Breast epithelium (tissue), 4 donors: Measurements from ENCODE around the gene CHD9. TPM values are rescaled to one million over a fixed set of nuclear protein-coding genes. Genes with fewer than 3 reads are reported as not detected.

Experiments
- DNase-seq, 2 donors: peaks; one replicate each; pipeline ENCODE4 v3.0.0-alpha.2; 2019; ENCODE audit warnings: low spot score in 2 of 2
- H3K27ac ChIP-seq, 2 donors: fragments of 200-600 bp; sonication (generic) in 1 of 2; one replicate each; pipeline ENCODE4 v1.5.1; 2016 to 2019; ENCODE audit warnings: mild to moderate bottlenecking in 1 of 2
- H3K27me3 ChIP-seq, 2 donors: fragments of 200-600 bp; sonication (generic) in 1 of 2; one replicate each; pipeline versions ENCODE4 v1.5.1 to v1.6.0; 2017 to 2019; ENCODE audit warnings: control low read depth in 1 of 2, mild to moderate bottlenecking in 1 of 2
- H3K36me3 ChIP-seq: fragments of 200-600 bp; one replicate; pipeline ENCODE4 v1.5.1; 2019
- H3K4me1 ChIP-seq, 2 donors: fragments of 200-600 bp; sonication (generic); one replicate each; pipeline ENCODE4 v1.5.1; 2016 to 2019; ENCODE audit warnings: control low read depth in 1 of 2
- H3K4me3 ChIP-seq, 3 donors: fragments of 200-600 bp; sonication (generic); 1 replicate in 2 of 3; 2 replicates in 1 of 3; pipeline ENCODE4 v1.5.1; 2016 to 2019; ENCODE audit warnings: mild to moderate bottlenecking in 3 of 3, moderate library complexity in 2 of 3
- H3K9me3 ChIP-seq, 2 donors: fragments of 200-600 bp; sonication (generic) in 1 of 2; one replicate each; pipeline ENCODE4 v1.5.1; 2016 to 2019; ENCODE audit warnings: control low read depth in 1 of 2
- CTCF ChIP-seq, 3 donors: fragments of 450-650 bp; IDR thresholded peaks; one replicate each; pipeline ENCODE4 v1.5.1; 2016 to 2017; ENCODE audit warnings: antibody characterized with exemption in 3 of 3, mild to moderate bottlenecking in 3 of 3, moderate library complexity in 3 of 3
- POLR2A ChIP-seq: fragments of 450-650 bp; IDR thresholded peaks from one replicate; pipeline ENCODE4 v1.6.1; 2016; ENCODE audit warnings: antibody characterized with exemption, mild to moderate bottlenecking, moderate library complexity
- POLR2AphosphoS5 ChIP-seq, 3 donors: sonication (generic); formaldehyde crosslinking; IDR thresholded peaks; one replicate each; pipeline ENCODE4 v1.6.1; 2017; ENCODE audit warnings: antibody characterized with exemption in 3 of 3
- intact Hi-C: fragments of 100-400 bp; cut with DNase I; formaldehyde crosslinking; loops from one replicate; pipeline ENCODE4 v1.15.1; 2023; ENCODE audit warnings: low total_unique reads
- total RNA-seq, 3 donors: library from RNA; depleted of rRNA; stranded (reverse); fragments of >200 nt; gene quantifications; one replicate each; pipeline ENCODE4 v1.1.0, GENCODE V29; 2016

CHD9 gene
- total RNA-seq, 3 donors from 2014 or later: 93.8 to 160 (median 158) TPM

- Histone ChIP-seq H3K36me3 (no peaks in the 10 kb centered on the region), H3K27ac (peak overlapping the region; percentile 26 to 66), H3K4me3 (no peak overlapping the region), H3K4me1 (peaks cover 0 to 12% of the 10 kb centered on the region in 2 donors), H3K27me3 (no peaks in the 10 kb centered on the region), H3K9me3 (no peaks in the 10 kb centered on the region)
- TF ChIP-seq CTCF (IDR thresholded peaks at IDR 0.05) (no peak), POLR2A (no peak), POLR2AphosphoS5 (IDR thresholded peaks at IDR 0.05) (no peak)
- intact Hi-C loops: no loop called here
- DNase-seq: no peak
Measured at GRCh38 chr16:53061701-53062159, 6.9 kb downstream of the CHD9 start.

GRCh38 chr16:53064081-53064578 lies 9.3 kb downstream of the CHD9 start:
- Histone ChIP-seq H3K27me3 (no peaks in the 10 kb centered on the region), H3K9me3 (no peaks in the 10 kb centered on the region), H3K4me1 (peaks cover 0 to 12% of the 10 kb centered on the region in 2 donors), H3K4me3 (no peak overlapping the region), H3K27ac (peak overlapping the region in 1 of 2 donors; percentile 62), H3K36me3 (no peaks in the 10 kb centered on the region)
- TF ChIP-seq POLR2AphosphoS5 (IDR thresholded peaks at IDR 0.05) (no peak), POLR2A (no peak), CTCF (IDR thresholded peaks at IDR 0.05) (no peak)
- intact Hi-C loops: no loop called here
- no peak for DNase-seq

- H3K36me3 ChIP-seq: no peaks in the 10 kb centered on the region
- DNase-seq: no peak
- intact Hi-C loops: no loop called here
- no peak for TF ChIP-seq POLR2A
- no peak for TF ChIP-seq POLR2AphosphoS5 (IDR thresholded peaks at IDR 0.05)
- no peak for TF ChIP-seq CTCF (IDR thresholded peaks at IDR 0.05)
- H3K4me1 ChIP-seq: peaks cover 0 to 12% of the 10 kb centered on the region in 2 donors
- H3K4me3 ChIP-seq: no peak overlapping the region
- H3K9me3 ChIP-seq: no peaks in the 10 kb centered on the region
- peak overlapping the region; percentile 50 to 62 for H3K27ac ChIP-seq
- H3K27me3 ChIP-seq: no peaks in the 10 kb centered on the region
Measured at GRCh38 chr16:53065461-53066061, 10.8 kb downstream of the CHD9 start.

- DNase-seq: no peak
- Histone ChIP-seq H3K9me3 (no peaks in the 10 kb centered on the region), H3K36me3 (no peaks in the 10 kb centered on the region), H3K4me1 (no peaks in the 10 kb centered on the region), H3K4me3 (no peak overlapping the region), H3K27me3 (no peaks in the 10 kb centered on the region), H3K27ac (peak overlapping the region; percentile 17 to 48)
- TF ChIP-seq CTCF (IDR thresholded peaks at IDR 0.05) (no peak), POLR2A (no peak), POLR2AphosphoS5 (IDR thresholded peaks at IDR 0.05) (no peak)
- intact Hi-C loops: no loop called here
Measured at GRCh38 chr16:53067675-53068074, 12.9 kb downstream of the CHD9 start.

- Histone ChIP-seq H3K36me3 (no peaks in the 10 kb centered on the region), H3K9me3 (no peaks in the 10 kb centered on the region), H3K4me1 (no peaks in the 10 kb centered on the region), H3K27me3 (no peaks in the 10 kb centered on the region), H3K4me3 (no peak overlapping the region), H3K27ac (peak overlapping the region; percentile 17 to 48)
- TF ChIP-seq POLR2AphosphoS5 (IDR thresholded peaks at IDR 0.05) (no peak), CTCF (IDR thresholded peaks at IDR 0.05) (no peak), POLR2A (no peak)
- no peak for DNase-seq
- intact Hi-C loops: no loop called here
Measured at GRCh38 chr16:53068423-53068833, 13.6 kb downstream of the CHD9 start.
